ENCODE data around the gene PRELID3B.
A peak's percentile ranks its signal among the peaks of the same experiment; 100 is the strongest.

DNA sequence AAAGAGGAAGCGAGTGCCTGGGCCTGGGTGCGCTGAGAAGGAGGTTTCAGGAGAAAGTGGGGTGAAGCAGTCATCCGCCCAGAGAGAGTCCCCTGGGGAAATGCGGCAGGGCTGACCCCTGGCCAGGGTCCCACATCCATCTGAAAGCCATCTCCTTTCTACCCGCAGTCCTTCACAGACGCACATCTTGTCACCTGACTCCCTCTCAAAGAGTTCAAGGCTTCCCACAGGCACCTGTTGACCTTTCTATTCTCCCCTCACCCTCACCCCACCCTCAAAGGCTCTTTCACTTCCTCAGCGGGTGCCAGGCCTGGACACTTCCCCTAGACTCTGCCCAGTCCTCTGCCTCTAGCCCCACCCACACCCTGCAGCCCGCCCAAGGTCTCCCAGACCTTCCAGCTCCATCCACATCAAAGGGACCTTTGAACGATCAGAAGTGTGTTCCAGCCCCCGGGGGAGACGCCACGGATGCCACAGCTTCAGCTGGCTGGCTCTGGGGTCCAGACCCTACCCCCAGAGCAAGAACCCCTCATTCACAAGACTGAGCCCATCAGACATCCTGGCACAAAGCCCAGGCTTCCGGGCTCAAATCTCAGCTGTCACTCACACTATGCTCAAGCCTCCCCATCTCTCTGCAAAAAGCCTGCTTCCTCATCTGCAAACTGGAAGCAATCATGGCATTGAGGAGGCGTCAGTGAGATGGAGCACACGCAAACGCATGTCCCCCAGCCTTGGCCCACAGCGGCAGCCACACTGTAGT is 37.6 kb downstream of the PRELID3B start:
- TF ChIP-seq, protein P1, sequence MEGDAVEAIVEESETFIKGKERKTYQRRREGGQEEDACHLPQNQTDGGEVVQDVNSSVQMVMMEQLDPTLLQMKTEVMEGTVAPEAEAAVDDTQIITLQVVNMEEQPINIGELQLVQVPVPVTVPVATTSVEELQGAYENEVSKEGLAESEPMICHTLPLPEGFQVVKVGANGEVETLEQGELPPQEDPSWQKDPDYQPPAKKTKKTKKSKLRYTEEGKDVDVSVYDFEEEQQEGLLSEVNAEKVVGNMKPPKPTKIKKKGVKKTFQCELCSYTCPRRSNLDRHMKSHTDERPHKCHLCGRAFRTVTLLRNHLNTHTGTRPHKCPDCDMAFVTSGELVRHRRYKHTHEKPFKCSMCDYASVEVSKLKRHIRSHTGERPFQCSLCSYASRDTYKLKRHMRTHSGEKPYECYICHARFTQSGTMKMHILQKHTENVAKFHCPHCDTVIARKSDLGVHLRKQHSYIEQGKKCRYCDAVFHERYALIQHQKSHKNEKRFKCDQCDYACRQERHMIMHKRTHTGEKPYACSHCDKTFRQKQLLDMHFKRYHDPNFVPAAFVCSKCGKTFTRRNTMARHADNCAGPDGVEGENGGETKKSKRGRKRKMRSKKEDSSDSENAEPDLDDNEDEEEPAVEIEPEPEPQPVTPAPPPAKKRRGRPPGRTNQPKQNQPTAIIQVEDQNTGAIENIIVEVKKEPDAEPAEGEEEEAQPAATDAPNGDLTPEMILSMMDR (IDR thresholded peaks at IDR 0.05): no peak
- TF ChIP-seq EP300 (IDR thresholded peaks at IDR 0.05): peak in 1 of 2 donors; percentile 25
